Tongue (tissue), 2 donors: ENCODE data around the gene KATNA1. TPM values are rescaled to one million over a fixed set of nuclear protein-coding genes. Genes with fewer than 3 reads are reported as not detected.
A peak's percentile ranks its signal among the peaks of the same experiment; 100 is the strongest.

Experiments
- DNase-seq: peaks from one replicate; pipeline ENCODE4 v3.0.0-alpha.2; 2015
- total RNA-seq: library from RNA; depleted of rRNA; stranded (reverse); fragments of >200 nt; gene quantifications from one replicate; pipeline ENCODE4 v1.2.3, GENCODE V29; 2014

Gene KATNA1
- total RNA-seq, 1 donor from 2014 or later = 27.3 TPM

DNA sequence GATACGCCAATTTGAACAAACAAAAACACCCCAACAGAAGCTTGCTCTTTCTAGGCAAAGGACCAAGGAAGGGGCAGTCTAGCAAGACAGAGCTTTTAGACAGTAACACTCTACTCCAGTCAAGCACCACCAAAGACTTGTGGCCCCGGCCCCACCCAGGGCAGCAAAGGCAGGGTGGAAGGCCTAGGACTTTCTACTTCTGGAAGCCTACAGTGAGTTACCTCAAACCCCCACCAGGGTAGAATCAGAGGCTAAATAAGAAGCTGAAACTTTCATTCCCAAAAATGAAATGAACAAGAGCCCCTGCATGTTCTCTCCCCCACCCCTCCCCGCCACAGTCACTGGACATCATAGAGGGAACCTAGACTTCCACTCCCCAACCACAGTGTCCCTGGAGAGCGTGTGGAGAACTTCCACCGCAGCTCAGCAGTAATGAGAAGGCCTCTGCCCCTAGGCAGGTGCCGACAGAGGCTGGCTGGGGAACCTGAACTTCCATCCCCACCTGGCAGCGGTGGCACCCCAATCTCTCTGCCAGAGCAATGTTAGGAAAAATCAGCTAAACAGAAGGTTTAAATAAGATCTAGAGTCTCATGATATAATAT, 40.0 kb downstream of the KATNA1 start:
- no peak for DNase-seq

DNA sequence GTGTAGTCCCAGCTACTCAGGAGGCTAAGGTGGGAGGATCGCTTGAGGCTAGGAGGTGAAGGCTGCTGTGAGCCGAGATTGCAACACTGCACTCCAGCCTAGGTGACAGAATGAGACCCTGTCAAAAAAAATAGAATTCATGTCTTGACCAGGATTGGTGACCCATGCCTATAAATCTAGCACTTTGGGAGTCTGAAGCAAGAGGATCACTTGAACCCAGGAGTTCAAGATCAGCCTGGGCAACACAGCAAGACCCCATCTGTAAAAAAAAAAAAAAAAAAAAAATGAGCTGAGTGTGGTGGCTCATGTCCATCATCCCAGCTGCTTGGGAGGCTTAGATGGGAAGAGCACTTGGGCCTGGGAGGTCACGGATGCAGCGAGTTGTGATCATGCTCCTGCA, 48.0 kb downstream of the KATNA1 start:
- DNase-seq = no peak

- no peak for DNase-seq
These were observed 55.1 kb downstream of the KATNA1 start for GRCh38 chr6:149593408-149593807.

- DNase-seq = no peak
These were observed 55.5 kb downstream of the KATNA1 start for GRCh38 chr6:149592983-149593382.

- DNase-seq = no peak
These were observed 62.4 kb downstream of the KATNA1 start for GRCh38 chr6:149586149-149586548.

- DNase-seq = no peak
These were observed 67.2 kb downstream of the KATNA1 start for GRCh38 chr6:149581349-149581748.

- DNase-seq = no peak
These were observed 67.6 kb downstream of the KATNA1 start for GRCh38 chr6:149580880-149581279.

- DNase-seq = no peak
These were observed 80.4 kb downstream of the KATNA1 start for GRCh38 chr6:149567945-149568585.

DNA sequence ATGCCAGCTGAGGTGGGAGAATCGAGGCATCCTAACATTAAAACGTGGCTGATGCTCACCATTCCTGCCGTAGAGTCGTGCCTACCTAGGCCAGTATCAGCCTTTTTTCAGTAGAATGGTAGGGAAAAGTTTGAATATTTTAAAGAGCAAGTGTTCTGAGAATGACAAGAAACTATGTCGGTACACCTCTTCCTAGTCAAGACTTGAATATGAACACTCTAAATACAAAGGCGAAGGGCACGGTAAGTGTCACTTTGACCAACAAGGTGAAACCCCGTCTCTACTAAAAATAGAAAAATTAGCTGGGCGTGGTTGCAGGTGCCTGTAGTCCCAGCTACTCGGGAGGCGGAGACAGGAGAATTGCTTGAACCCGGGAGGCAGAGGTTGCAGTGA, 81.3 kb downstream of the KATNA1 start:
- no peak for DNase-seq

- peak; percentile 45 for DNase-seq
These were observed 81.9 kb downstream of the KATNA1 start for GRCh38 chr6:149566410-149567193.

DNA sequence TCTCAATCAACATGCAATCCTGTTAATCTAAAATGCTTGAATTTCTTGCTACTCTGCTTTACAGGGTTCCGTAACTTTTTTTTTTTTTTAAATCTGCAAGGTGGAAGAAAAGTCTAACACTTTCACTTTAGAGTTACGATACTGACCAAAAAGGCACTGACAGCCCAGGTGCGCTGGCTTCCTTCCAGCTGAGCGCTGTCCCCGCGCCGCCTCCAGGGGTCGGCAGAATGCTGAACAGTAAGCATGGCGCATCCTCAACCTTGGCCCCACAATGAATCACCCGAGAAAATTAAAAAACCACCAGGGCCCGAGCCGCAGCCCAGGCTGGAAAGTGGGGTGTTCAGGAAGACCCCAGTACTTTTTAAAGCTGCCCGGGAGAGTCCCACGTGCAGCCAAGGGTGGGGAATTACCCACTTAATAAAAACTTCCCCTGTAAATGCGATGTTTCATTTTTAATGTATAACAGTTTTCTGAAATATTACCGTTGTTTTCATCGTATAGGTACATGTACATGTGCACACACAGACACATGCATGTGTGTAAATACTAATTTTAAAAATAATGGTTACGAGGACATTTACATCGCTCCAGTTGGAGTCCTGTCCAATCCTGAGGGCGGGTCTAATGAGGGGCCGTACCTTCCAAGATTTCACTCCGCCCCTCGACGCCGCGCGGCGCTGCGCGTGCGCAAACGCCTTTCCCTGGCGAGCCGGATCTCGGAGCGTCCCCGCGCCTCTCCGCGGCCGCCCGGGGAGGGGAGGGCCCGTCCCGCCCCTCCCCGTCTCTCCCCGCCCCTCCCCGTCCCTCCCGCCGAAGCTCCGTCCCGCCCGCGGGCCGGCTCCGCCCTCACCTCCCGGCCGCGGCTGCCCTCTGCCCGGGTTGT, 82.7 kb downstream of the KATNA1 start, which contains the start of gene GINM1:
TSS of gene GINM1 (plus strand) at position 849 of the 883 bp plus-strand sequence. CDS start 40 bp downstream, outside the sequence.
- DNase-seq = peak; percentile 98

- no peak for DNase-seq
These were observed 84.6 kb downstream of the KATNA1 start for GRCh38 chr6:149563928-149564325.

DNA sequence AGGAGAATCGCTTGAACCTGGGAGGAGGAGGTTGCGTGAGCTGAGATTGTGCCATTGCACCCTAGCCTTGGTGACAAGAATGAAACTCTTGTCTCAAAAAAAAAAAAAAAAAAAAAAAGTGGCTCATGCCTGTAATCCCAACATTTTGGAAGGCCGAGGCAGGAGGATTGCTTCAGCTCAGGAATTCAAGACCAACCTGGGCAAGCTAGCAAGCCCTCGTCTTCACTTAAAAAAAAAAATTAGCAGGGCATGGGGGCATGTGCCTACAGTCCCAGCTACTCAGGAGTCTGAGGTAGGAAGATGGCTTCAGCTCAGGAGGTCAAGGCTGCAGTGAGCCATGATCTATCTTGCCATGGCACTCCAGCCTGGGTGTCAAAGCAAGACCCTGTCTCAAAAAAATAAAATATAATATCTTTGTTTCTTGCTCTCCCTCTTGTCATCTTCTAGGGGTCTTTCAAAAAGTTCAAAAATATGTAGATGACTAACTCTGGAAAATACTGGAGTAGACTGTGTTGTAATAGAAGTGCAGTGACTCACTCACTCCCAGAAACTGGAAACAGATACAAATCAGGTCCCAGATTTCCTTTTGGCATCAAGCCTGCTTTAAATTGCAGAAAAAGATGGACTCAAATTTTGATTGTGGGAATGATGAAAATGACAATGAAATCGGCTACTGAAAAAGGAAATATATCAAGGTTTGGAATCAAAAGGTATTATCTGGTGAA, 85.1 kb downstream of the KATNA1 start:
- DNase-seq = no peak

- DNase-seq = no peak
These were observed 87.8 kb downstream of the KATNA1 start for GRCh38 chr6:149560736-149561135.

- no peak for DNase-seq
These were observed 89.1 kb downstream of the KATNA1 start for GRCh38 chr6:149559389-149559788.

DNA sequence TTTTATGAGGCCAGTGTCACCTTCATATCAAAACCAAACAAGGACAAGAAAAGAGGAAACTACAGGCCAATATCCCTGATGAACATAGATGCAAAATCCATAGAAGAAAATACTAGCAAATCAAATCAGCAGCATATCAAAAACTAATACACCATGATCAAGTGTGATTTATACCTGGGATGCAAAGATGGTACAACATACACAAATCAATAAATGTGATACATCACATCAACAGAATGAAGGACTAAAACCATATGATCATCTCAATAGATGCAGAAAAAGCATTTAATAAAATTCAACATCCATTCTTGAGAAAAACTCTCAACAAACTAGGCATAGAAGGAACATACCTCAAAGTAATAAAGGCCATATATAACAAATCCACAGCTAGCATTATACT, 90.5 kb downstream of the KATNA1 start:
- DNase-seq = no peak

- no peak for DNase-seq
These were observed 96.6 kb downstream of the KATNA1 start for GRCh38 chr6:149551920-149552319.

- peak; percentile 98 for DNase-seq
These were observed 102.6 kb downstream of the KATNA1 start, which contains the start of gene PPIL4 for GRCh38 chr6:149545754-149546471. Gene PPIL4, minus strand, starts transcription at chr6:149546043. Its CDS starts 38 bp downstream, at chr6:149546005.

DNA sequence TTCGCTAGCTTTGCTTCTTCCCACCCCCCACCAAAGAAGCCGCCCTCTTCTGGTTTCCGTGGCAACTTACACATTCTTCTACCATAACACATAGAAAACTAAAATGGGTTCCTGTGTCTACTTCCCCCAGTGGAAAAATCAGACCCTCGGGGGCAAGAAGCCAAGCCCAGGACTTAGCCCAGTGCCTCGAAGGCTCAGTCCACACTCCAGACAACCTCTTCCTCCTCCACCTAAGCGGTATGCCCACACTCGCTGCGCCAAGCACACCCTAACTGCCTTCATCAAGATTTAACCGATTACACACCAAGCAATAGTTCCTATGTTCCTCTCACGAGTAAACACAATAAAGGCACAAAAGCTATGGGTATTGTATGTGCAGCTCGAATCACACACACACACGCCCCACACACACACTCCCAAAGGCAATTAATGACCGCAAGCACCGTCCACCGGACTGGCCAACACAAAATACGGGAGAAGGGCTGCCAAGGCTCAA, 103.2 kb downstream of the KATNA1 start:
- peak; percentile 84 for DNase-seq
